GM18951 (cell line): Measurements from ENCODE around the gene KRT36.

Experiments
- POLR2A ChIP-seq: IDR thresholded peaks from 4 replicates; pipeline ENCODE4 v1.6.1; 2011; ENCODE audit warnings: mild to moderate bottlenecking; ENCODE audit not compliant: insufficient read length, insufficient read depth; ENCODE audit errors: extremely low read depth
- in situ Hi-C: fragments of 300-500 bp; cut with MboI; formaldehyde crosslinking; loops from one replicate; pipeline ENCODE4 v1.12.0; 2022; ENCODE audit warnings: low sequenced_read_pairs, mixed read lengths, inconsistent platforms; ENCODE audit not compliant: unreplicated experiment

The KRT36 gene

GRCh38 chr17:41440531-41441033, 49.1 kb downstream of the KRT36 start, which contains the start of gene KRT38:
TSS of gene KRT38 (minus strand) at chr17:41440983. CDS start at chr17:41440921, 62 bp downstream.
- in situ Hi-C loops = no loop called here
- TF ChIP-seq POLR2A = no peak

- in situ Hi-C loops = no loop called here
- TF ChIP-seq POLR2A = no peak
Observed at GRCh38 chr17:41439375-41439774, 50.3 kb downstream of the KRT36 start.

DNA sequence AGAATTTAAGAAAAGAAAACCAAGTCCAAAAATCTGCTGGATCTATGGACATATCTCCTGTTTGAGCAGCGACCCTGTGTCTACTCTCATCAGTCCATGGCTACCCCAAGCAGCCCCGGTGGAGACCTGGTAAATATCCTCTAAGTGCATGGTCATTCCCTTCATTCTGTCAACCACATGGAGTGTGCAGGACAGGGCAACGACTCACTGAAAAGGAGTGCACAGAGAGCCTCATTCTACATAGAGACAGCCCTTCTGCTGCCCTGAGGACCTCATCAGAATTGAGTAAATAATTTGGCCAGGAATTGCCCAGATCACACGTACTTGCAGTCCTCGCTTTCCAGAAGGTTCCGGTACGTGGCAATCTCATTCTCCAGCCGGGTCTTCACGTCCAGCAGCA, 51.9 kb downstream of the KRT36 start:
- no peak for TF ChIP-seq POLR2A
- in situ Hi-C loops = no loop called here

- in situ Hi-C loops = no loop called here
- no peak for TF ChIP-seq POLR2A
Observed at GRCh38 chr17:41437254-41437653, 52.5 kb downstream of the KRT36 start.
